ENCODE results near the gene NACC2. TPM values are rescaled to one million over a fixed set of nuclear protein-coding genes. Genes with fewer than 3 reads are reported as not detected.
A peak's percentile ranks its signal among the peaks of the same experiment; 100 is the strongest.

NACC2 gene
- total RNA-seq, 4 donors from 2014 or later = 93.8 to 192 (median 142) TPM

- Histone ChIP-seq H3K4me3 (peak within 1 kb of the TSS; percentile 76 to 91 (median 88)), H3K9me3 (no peaks in the 10 kb centered on the region), H3K27ac (replicated peaks in 1 of 4) (peak within 1 kb of the TSS; percentile 93 to 100 (median 96)), H3K36me3 (peaks cover 16 to 33% (median 24%) of the 10 kb centered on the region in 4 donors), H3K4me1 (peaks cover 31 to 57% (median 47%) of the 10 kb centered on the region in 4 donors), H3K27me3 (peaks cover 0 to 4% (median 0%) of the 10 kb centered on the region in 4 donors)
- 0% methylated on average over 9 of the region's 112 CpGs for whole genome bisulfite sequencing
- intact Hi-C loops (cut with DNase I) = loop anchor here (10.0 kb wide), 1 partner anchor 124 kb away; no protein-coding TSS in a partner anchor
- peak; percentile 97 for DNase-seq (ENCODE audit: extremely low spot score)
- TF ChIP-seq CTCF (IDR thresholded peaks at IDR 0.05) (peak in 2 of 3 experiments; percentile 23 to 34), EP300 (IDR thresholded peaks at IDR 0.05) (no peak), POLR2AphosphoS5 (IDR thresholded peaks at IDR 0.05) (peak; percentile 96 to 98), POLR2A (IDR thresholded peaks at IDR 0.05; ENCODE audit: low read depth) (no peak)
Measured at GRCh38 chr9:136118320-136119060, 23.4 kb upstream of the NACC2 start, which contains the start of gene TMEM250. Gene TMEM250 (minus strand): TSS chr9:136118875. CDS start chr9:136116900, 1,975 bp downstream.

- no peak for DNase-seq (ENCODE audit: extremely low spot score)
- Histone ChIP-seq H3K4me1 (peaks cover 27 to 53% (median 42%) of the 10 kb centered on the region in 4 donors), H3K4me3 (peak overlapping the region; percentile 76 to 91 (median 88)), H3K36me3 (peaks cover 16 to 36% (median 24%) of the 10 kb centered on the region in 4 donors), H3K27me3 (no peaks in the 10 kb centered on the region), H3K27ac (replicated peaks in 1 of 4) (peak overlapping the region; percentile 93 to 100 (median 96)), H3K9me3 (no peaks in the 10 kb centered on the region)
- intact Hi-C loops (cut with DNase I) = loop anchor here (10.0 kb wide), 1 partner anchor 123 kb away; no protein-coding TSS in a partner anchor
- WGBS = 0% methylated on average over 6 of the region's 36 CpGs
- peak in 1 of 2 donors; percentile 12 for TF ChIP-seq POLR2AphosphoS5 (IDR thresholded peaks at IDR 0.05)
- no peak for TF ChIP-seq CTCF (IDR thresholded peaks at IDR 0.05)
- no peak for TF ChIP-seq EP300 (IDR thresholded peaks at IDR 0.05)
- TF ChIP-seq POLR2A (IDR thresholded peaks at IDR 0.05; ENCODE audit: low read depth) = no peak
Measured at GRCh38 chr9:136117916-136118319, 22.8 kb upstream of the NACC2 start.

- intact Hi-C loops (cut with DNase I) = loop anchor here (10.0 kb wide), 1 partner anchor 123 kb away; no protein-coding TSS in a partner anchor
Measured at GRCh38 chr9:136117291-136117915, 22.3 kb upstream of the NACC2 start.

More at GRCh38 chr9:136117291-136117915, 22.3 kb upstream of the NACC2 start:
- Histone ChIP-seq H3K4me1 (peaks cover 22 to 48% (median 37%) of the 10 kb centered on the region in 4 donors), H3K9me3 (no peaks in the 10 kb centered on the region), H3K4me3 (peak overlapping the region; percentile 76 to 91 (median 88)), H3K36me3 (peaks cover 16 to 36% (median 24%) of the 10 kb centered on the region in 4 donors), H3K27ac (replicated peaks in 1 of 4) (peak overlapping the region; percentile 93 to 100 (median 96)), H3K27me3 (no peaks in the 10 kb centered on the region)
- TF ChIP-seq EP300 (IDR thresholded peaks at IDR 0.05) (no peak), POLR2AphosphoS5 (IDR thresholded peaks at IDR 0.05) (no peak), CTCF (IDR thresholded peaks at IDR 0.05) (no peak), POLR2A (IDR thresholded peaks at IDR 0.05; ENCODE audit: low read depth) (no peak)
- no peak for DNase-seq (ENCODE audit: extremely low spot score)
- WGBS = 59% methylated on average over 16 of the region's 23 CpGs

Measured in esophagus muscularis mucosa (tissue), 4 donors.